HG02973 (cell line): ENCODE measurements around the gene SNRPF.
"Not testable (repeated sequence)": the region's sequence is repeated elsewhere in the genome, so short reads cannot be mapped to it uniquely, and the experiment has no call there.

ENCODE experiments used
- ATAC-seq: cut with Tn5 transposase; IDR thresholded peaks from one replicate; pipeline ENCODE4 v1.9.1; 2021; ENCODE audit warnings: moderate library complexity; ENCODE audit not compliant: unreplicated experiment

The SNRPF gene

GRCh38 chr12:95858451-95859343 is at the start of gene SNRPF:
Gene SNRPF, plus strand, starts transcription at chr12:95858952. Its CDS starts 122 bp downstream, at chr12:95859074.
- peak; percentile 99 for ATAC-seq

DNA sequence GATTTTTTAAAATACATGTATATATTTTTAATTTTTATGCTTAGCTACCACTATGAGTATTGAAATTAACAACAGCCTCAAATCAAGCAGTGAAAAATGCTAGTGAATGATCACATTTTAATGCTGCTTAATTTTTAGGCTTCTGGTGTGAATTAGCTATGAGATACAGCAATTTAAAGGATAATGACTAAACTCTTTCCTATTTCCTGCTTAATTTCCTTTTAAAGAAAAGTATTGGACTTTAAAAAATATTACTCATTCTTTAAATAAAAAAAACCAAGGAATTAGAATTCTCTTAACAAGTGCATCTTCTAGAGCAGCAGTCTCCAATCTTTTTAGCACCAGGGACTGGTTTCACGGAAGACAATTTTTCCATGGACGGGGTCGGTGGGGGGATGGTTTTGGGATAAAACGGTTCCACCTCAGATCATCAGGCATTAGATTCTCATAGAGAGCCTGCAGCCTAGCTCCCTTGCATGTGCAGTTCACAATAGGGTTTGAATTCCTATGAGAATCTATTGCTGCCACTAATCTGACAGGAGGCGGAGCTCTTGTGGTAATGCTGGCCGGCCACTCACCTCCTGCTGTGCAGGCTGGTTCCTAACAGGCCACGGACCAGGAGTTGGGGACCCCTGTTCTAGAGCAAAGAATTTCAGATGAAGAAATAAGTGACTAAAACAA is 49.6 kb upstream of the SNRPF start:
- ATAC-seq: no peak

DNA sequence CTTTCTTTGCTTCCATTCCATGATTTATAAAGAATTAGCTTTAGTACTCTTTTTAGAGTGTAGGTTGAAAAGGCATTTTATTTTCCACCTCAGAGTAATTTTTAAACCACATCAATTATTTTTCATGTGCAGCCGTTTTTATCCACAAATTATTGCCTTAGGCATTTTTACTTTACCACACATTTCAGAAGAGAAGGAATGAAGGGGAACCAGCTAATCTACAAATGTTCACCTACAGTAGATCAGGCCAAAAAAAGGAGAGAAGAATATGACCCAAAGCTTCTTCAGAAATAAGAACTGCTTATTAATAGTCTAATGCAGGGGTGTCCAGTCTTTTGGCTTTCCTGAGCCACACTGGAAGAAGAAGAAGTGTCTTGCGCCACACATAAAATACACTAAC is 48.3 kb upstream of the SNRPF start:
- ATAC-seq: no peak

DNA sequence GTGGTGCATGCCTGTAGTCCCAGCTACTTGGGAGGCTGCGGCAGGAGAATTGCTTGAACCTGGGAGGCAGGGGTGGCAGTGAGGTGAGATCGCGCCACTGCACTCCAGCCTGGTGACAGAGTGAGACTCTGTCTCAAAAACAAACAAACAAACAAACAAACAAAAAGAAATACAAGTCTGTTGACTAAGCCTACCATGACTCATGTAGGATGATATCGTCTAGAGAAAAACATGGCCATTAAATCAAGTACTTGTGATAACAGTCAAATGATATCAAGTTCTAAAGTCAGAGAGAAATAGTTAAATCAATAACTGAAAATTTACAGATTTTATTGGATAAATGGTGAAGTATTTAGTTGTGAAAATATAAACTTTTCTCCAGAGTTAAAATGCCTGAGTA is 46.6 kb upstream of the SNRPF start:
- not testable (repeated sequence) for ATAC-seq

- no peak for ATAC-seq
Observed at GRCh38 chr12:95815632-95816212, 43.0 kb upstream of the SNRPF start.

DNA sequence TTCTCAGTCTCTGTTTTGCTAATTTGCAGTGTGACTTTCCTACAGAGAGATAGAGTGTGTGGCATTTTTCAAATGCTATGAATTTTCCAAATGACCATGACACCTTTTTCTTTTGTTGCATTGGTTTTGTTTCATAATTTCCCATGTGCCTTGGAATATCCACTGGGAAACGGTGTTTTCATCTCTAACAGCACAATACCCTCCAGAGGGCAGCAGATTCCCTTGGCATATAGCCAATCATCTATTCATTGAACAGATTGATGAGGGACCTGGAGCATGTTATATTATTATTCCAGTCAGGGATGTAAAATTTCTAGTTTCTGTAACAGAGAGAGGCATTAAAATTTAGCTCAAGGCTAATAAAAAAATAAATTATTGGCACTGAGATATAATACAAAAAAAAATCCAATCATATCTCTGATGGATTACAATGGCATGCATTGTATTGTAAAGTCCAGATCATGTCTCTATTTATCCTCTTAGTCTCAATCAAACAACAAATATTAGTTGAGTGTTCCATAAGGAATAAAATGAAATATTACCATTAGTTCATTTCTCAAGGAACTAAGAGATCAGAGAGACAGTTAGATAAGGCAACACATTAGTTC is 38.6 kb upstream of the SNRPF start:
- ATAC-seq: no peak

DNA sequence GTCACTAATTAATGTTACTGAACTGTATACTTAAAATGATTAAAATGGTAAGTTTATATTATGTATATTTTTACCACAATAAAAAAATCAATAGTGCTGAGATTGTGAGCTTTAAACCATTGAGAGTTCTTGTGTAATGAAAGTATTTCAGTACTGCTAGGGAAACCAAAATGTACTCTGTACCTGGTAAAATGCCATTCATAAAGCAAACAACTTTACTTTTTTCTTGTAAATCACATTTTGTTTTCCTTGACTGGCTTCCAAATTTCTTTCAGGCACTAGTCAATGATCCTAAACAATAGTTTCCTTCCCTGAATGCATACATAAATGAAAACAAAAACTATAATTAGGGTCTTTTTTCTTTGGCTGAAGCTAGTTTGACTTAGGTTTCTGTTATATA is 29.4 kb upstream of the SNRPF start:
- ATAC-seq: no peak

DNA sequence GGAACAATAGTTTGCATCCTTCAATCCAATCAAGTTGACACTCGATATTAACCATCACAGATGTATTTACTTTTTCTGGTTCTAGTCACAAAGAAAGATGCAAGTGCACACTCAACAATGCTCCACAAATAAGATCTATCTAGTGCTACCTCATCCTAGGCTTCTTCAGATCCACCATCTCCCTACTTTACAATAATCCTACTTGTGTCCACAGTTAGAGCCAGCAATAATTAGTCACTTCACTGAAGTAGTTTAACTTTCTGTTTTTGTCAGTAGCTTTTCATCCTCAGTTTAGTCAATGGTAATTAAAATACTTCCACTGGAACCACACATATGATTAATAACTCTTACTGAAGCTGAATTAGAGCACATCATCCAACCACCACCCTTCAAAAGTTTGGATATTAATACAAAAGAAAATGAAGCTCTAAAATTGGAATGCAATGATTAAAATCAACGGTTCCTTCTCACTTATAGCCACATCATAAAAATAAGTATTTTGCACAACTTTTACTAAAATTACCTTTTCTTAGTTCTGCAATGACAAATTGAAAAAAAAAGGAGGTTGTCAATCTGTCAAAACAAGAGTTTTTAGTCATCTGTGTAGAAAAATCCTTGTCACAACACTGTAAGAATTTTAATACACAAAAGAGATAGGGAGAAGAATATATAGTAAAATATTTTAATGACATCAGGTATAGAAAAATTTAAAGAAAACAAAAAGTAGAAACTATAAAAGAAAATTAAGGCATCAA is 28.2 kb upstream of the SNRPF start:
- ATAC-seq: no peak

DNA sequence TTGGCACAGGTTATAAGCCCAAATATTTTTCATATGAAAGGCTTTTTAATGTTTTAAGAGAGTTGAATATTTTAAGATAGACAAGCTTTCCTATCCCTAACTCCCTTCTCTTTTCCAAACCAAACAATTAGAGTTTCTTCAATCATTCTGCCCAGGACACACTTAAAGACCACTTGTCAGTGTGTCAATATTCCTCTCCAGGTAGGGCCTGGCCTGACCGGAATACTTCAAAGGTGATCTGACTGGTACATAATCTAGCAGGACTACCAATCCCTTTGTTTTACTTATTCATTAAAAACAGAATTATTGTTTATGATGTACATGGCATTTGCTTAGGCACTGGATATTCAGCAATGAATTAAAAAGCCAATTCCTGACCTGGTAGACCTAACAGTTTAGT is 24.2 kb upstream of the SNRPF start:
- ATAC-seq: no peak

DNA sequence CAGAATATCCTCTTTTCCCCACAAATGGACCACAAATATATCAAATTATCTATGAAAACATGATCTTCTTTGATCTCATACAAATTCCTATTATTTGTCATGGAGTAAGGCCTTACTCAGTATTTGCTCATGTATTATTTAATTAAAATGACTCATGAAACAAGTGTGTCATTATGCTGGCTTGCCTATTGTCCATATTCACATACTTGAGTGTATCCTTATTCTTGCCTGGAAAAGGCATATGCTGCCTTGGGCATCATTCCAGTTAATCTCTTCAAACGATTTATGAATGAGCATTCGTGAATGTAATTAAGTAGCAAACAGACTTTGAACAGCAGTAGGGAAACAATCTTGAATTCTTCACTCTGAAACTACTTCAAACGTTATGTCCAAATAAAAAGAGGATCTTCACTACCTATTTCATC is 22.6 kb upstream of the SNRPF start:
- ATAC-seq: no peak

- ATAC-seq: no peak
Observed at GRCh38 chr12:95836630-95837239, 22.0 kb upstream of the SNRPF start.

GRCh38 chr12:95837240-95838038 is 21.3 kb upstream of the SNRPF start:
- no peak for ATAC-seq

DNA sequence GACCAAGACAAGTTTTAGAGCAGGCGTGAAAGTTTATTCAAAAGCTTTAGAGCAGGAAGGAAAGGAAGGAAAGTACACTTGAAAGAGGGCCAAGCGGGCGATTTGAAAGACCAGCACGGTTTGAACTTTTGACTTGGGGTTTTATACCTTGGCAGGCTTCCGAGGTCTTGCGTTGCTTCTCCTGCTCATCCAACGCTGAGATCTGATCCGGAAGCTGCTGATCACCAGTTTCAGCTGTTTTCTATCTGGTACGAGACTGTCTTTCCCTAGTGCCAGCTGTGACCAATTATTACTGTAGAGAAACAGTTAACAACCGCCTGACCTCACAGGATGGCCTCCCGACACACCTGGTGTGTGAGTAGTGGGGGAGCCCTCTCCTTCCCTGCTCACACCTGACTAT is 20.6 kb upstream of the SNRPF start:
- no peak for ATAC-seq

DNA sequence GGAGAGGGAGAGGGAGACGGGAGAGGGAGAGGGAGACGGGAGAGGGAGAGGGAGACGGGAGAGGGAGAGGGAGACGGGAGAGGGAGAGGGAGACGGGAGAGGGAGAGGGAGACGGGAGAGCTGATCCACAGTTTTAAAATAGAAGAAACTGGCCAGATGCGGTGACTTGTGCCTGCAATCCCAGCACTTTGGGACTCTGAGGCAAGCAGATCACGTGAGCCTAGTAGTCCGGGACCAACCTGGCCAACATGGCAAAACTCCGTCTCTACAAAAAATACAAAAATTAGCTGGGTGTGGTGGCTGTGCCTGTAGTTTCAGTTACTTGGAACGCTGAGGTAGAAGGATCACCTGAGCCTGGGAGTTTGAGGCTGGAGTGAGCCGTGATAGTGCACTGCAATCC is 16.3 kb upstream of the SNRPF start:
- not testable (repeated sequence) for ATAC-seq

- ATAC-seq: no peak
Observed at GRCh38 chr12:95848575-95849388, 10.0 kb upstream of the SNRPF start.

GRCh38 chr12:95851606-95852005 is 7.1 kb upstream of the SNRPF start:
- no peak for ATAC-seq

DNA sequence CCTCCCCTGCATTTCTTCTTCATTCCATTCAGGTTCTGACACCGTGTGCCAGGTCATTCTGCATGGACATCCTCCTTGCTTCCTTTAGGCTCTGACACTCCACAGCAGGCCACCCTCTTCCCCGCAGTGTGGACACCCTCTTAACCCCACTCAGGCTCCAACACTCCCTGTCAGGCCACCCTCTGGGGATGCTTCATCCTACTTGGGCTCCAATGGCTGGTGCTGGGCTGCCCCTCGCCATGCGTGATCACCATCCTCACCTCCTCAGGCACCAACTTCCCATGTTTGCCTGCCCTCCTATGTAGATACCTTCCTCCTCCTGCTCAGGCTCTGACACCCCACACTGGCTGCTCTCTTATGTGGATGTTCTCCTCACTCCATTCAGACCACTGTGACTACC is 6.6 kb upstream of the SNRPF start:
- ATAC-seq: no peak

DNA sequence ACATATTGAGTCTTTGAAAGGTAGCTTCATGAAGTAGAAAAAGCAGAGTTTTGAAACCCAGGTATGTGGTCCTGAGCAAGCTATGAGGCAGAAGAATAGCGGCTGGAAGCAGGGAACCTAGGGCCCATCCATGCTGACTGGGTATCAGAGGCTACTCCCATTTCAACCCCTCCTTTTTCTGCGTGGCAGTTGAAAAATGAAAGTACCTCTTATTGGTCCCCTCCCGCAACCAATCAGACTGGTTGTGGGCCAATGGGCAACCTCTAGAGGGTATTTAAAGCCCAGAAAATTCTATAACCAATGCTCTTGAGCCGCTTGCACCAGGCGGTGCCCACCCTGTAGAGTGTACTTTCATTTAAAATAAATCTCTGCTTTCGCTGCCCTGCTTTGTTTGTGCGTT is 1.6 kb upstream of the SNRPF start:
- ATAC-seq: no peak

DNA sequence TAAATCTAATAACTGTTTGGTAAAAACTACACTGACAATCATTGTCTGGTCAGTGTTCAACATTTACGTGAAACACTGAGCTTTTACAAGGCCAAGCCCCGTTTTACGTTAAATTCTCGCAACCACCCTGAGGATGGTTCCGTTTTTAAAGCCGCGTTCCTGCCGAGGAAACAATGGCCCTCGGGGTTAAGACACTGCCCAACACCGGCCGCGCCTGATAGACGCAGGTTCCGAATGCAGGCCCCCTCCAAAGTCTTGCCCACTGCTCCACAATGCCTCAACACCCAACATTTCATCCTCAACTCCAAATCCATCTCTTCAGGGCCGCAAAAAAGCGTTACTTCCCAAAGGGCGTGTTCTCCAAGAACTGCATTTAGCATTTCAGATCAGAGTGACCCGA is 953 bp upstream of the SNRPF start:
- ATAC-seq: no peak
